ENCODE measurements around the gene COL28A1.

Gene COL28A1

GRCh38 chr7:7519528-7519927 is 16.1 kb downstream of the COL28A1 start:
- TF ChIP-seq CTCF (conservative IDR thresholded peaks at IDR 0.05), result no peak
- no peak overlapping the region for H3K27ac ChIP-seq

- TF ChIP-seq CTCF (conservative IDR thresholded peaks at IDR 0.05), result no peak
These were observed 16.6 kb downstream of the COL28A1 start for GRCh38 chr7:7519056-7519455.

DNA sequence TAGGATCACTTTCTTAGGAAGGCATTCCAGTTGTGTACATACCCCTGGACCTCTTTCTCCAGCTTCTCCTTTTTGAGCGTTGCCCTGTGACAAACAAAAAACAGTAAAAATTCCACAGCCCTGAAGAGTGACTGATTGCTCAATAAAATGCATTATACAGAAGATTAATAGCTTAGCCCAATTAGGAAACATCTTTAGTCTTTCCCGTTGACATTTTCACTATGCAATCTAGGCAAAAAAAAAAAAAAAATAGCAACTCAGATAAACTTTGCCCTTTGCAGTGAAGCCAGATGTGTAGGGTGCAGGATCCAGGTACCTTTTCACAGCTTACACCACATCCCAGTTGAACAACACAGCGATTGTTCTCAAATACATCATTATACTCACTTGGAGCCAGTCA is 17.9 kb downstream of the COL28A1 start:
- H3K27ac ChIP-seq, result no peak overlapping the region
- no peak for TF ChIP-seq CTCF (conservative IDR thresholded peaks at IDR 0.05)

More at GRCh38 chr7:7519056-7519455, 16.6 kb downstream of the COL28A1 start:
- no peak overlapping the region for H3K27ac ChIP-seq

DNA sequence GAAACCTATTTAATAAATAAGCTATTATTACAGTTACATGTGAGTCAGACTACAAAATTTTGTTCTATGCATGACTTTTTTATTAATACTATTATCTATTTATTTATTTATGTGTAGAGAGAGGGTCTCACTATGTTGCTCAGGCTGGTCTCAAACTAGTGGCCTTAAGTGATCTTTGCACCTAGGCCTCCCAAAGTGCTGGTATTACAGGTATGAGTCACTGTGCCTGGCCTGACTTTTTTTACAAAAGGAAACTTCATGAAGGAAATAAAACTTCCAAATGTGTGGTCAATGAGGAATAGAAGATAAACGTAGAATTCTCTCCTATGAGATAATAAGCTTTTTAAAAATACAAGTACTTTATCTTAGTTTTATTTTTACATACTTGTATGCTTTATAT is 19.0 kb downstream of the COL28A1 start:
- H3K27ac ChIP-seq, result no peak overlapping the region
- no peak for TF ChIP-seq CTCF (conservative IDR thresholded peaks at IDR 0.05)

DNA sequence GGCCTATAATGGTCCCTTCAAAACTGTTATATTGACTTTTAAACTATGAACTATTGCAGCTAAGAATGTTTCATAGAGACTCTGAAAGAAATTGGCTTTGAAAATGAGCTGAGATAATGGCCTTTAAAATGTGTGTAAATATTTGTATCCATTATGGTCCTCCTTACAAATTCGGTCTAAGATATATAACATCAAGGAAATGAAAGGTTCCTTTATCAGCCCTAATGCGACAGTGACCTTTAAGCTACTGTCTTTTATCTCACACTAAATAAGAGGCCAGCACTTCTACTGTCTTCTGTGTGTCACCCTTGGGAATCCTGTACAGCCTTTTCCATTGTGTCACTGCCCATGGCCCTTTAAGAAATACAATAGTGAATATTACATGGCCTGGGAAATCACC is 19.5 kb downstream of the COL28A1 start:
- no peak overlapping the region for H3K27ac ChIP-seq
- no peak for TF ChIP-seq CTCF (conservative IDR thresholded peaks at IDR 0.05)

DNA sequence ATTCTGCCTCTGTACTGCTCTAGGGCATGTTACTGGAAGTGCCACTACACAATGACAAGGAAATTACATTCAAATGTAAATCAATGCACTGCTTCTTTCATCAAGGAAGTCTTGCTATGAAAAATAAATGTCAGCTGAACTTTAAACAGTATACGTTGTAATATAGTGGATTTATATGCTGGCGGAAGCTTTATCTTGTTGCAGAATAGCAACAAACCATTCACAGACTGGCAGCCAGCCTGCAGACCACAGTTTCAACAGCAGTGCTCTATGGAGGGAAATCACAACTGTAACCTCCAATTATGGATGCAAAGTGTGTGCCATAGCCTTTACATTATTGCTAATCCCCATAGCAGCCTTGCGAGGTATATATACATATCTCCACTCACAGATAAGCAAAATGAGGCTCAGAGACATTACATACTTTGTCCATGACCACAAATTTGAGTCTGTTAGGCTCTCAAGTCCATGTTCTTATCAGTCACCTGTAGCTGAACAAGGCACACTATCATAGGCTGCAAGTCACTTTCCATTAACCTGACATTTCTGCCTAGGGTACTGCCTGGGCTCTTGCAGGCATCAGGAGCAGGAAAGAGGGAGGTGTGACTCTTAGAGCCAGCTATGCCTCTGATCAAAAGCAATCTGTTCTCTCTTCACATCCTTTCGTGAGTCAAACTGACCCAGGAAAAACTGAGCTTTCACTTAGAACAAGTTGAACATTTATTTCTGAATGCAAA is 22.6 kb downstream of the COL28A1 start:
- TF ChIP-seq CTCF (conservative IDR thresholded peaks at IDR 0.05), result no peak

DNA sequence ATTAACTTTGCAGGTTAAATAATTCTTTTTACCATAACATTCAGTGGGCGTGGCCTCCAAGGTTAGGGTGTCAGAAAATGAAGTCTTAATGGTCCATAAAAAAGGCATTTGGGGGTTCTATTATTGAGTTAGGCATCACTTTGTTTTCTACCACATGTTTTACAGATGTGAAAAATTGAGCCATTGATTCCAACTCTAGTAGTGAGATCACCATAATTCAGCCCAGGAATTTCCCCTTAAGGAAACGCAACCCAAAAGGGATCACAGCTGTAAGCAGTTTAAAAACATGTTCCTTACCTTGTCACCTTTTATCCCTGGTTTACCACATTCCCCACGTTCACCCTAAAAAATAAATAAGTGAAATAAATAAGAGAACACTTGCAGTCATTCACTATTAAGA is 24.9 kb downstream of the COL28A1 start:
- no peak for TF ChIP-seq CTCF (conservative IDR thresholded peaks at IDR 0.05)
- H3K27ac ChIP-seq, result no peak overlapping the region

More for the DNA sequence above, 22.6 kb downstream of the COL28A1 start:
- H3K27ac ChIP-seq, result no peak overlapping the region
